HEK293T (cell line): ENCODE data around the gene MOGAT2.

Experiments used
- FOXA1 ChIP-seq: fragments of 450-650 bp; IDR thresholded peaks from 2 replicates; pipeline ENCODE4 v1.6.1; 2016; ENCODE audit warnings: mild to moderate bottlenecking
- L3MBTL2 ChIP-seq: fragments of 450-650 bp; conservative IDR thresholded peaks from 2 replicates; pipeline ENCODE4 v1.6.1; 2016; ENCODE audit warnings: mild to moderate bottlenecking
- TARDBP ChIP-seq: fragments of 450-650 bp; IDR thresholded peaks from 2 replicates; pipeline ENCODE4 v1.6.1; 2016
- ZNF384 ChIP-seq: fragments of 450-650 bp; IDR thresholded peaks from 2 replicates; pipeline ENCODE4 v1.6.1; 2016

DNA sequence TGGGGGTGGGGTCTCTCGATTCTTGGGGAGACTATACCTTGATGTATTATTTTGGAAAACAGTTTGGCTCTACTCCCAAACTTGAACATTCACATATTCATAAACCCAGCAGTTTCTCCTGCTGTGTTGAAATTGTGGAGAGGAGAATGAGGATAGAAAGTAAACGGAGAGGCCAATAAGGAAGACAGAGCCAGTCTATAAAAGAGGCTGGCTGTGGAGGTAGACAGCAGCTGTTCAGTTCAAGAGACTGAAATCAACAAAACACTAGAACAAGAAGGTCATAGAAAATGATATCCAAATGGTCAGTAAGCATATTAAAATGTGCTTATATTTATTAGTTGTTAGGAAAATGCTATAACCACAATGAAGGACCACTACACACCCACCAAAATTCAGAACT is 1.9 kb upstream of the MOGAT2 start:
- no peak for TF ChIP-seq ZNF384
- TF ChIP-seq FOXA1, result no peak
- TF ChIP-seq L3MBTL2, result no peak
- no peak for TF ChIP-seq TARDBP
